Hematopoietic multipotent progenitor cell treated with erythropoietin and hydrocortisone succinate and interleukin-3 and kit ligand, for 4 days (in vitro differentiated cells): ENCODE measurements around the gene ITGA3.

ENCODE experiments used
- DNase-seq: peaks from one replicate; pipeline ENCODE4 v3.0.0-alpha.2; 2015

The ITGA3 gene

DNA sequence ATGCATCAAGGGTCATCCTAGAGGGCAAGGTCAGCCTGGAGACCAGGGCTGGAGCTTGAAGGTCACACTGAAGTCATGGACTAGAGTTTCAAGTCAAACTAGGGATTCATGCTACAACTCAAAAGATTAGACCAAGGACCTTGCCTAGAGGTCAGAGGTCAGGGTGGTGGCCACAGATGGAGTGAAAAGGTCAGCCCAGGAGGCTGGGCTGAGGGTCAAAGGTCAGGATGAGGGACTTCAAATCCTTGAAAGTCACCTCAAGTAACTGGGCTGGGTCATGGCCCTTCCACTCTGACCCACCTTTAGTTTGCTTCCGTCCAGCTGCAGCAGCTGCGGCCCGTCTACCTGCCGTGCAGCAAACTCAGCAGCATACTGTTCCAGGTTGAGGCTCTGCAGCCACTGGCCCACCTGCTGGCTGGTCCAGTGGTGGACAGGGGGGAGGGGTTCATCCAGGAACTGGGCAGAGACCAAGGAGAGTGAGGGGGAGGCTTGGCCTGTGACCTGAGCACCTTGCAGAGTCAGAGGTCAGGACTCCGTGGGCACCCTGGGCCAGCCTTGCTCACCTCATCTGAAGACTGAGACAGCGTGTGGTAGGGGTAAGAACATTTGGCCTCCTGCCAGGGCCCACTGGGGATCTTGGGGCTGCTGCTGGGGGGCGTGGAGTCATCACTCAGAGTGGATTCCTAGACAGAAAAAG lies 57.9 kb downstream of the ITGA3 start:
- DNase-seq: no peak

DNA sequence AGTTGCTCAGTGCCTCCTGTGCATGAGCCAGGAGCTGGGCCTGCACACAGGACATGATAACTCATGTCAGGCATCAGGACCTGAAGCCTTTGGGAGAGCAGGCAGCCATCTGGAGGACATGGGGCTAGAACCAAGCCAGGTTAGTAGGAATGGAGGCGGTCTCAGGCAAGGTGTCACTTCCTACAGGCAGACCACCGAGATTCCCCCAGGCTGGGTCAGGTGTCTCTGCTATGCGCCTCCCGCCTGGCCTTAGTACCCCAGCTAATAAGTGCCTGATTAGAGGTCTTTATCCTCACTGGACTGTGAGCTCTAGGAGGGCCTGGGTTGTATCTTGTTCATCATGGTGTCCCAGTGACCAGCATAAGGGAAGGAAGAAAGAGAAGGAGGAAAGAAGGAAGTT lies 58.5 kb downstream of the ITGA3 start:
- no peak for DNase-seq

DNA sequence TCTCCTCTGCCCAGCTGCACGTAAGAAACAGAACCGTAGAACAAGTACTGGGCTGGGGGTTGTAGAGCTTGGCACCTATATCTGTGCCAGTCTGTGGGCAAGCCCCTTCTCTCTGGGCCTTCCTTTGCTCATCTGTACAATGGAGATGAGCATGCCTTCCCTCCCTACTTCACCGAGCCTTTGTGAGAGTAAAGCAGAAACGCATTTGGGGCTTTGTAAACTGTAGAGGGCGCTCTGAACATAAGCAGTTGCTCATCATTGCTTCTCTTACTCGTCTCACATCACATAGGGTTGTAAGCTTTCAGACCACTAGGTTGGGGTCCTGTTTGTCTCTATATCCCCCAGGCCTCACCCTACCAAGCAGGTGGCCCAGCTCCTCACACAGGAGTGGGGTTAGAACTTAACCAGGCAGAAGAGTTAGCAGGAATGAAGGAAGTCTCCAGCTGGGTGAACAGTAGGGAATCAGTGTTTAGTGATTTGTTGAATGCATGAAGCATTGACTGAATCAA lies 59.0 kb downstream of the ITGA3 start:
- DNase-seq: peak; percentile 93

DNA sequence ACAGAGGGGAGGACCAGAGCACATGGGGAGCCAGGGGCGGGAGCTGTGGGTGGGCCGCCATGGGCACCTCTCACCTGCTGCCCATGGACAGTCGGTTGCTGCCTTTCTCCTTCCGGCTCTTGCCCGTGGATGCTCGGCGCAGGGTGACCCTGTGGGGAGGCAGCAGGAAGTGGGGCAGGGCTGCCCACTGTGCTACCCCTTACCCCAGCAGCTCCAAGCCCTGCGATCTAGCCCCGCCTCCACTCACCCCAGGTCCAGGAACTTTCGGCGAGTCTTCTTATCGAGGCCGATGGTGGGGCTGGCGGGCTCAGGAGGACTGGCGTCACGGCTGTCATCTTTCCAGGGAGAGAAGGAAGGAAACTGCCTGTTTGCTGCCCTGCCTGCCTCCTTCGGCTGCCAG lies 59.8 kb downstream of the ITGA3 start:
- peak; percentile 37 for DNase-seq

DNA sequence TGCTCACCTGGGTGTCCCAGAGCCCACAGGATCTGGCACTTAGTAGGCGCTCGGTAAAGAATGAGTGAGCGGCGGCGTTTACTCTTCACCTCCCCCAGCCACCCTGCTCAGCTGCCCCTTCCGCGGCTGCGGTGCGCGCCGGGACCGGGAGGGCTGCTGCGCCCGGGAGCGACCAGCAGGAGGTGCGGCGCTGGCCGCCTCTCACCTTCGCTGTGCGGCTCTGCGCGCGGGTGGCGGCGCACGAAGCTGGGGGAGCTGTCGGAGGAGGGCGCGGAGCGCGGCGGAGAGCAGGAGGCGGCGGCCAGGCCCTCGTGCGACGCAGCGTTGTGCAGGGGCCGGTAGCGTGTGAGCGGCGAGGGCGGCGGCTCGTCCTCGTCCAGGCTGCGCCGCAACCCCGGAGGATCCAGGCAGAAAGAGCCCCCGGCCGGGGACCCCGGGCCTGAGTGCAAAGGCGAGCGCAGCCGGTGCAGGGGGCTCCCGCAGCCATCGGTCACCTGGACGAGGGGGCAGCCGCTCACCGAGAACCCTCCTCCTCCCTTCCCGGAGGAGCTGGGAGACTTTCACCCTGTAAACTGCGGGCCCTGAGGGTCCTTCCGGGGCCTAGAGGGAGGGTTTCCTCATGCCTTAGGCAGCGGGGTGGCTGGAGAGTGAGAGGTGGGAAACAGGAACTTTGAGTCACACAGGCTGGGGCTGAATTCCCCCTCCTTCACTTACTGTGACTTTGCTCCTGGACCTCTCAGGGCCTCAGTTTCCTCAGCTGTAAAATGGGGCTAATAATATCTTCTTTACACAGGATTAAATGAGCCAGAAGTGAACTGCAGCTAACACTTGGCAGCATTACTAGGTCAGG lies 61.5 kb downstream of the ITGA3 start:
- DNase-seq: peak; percentile 85

DNA sequence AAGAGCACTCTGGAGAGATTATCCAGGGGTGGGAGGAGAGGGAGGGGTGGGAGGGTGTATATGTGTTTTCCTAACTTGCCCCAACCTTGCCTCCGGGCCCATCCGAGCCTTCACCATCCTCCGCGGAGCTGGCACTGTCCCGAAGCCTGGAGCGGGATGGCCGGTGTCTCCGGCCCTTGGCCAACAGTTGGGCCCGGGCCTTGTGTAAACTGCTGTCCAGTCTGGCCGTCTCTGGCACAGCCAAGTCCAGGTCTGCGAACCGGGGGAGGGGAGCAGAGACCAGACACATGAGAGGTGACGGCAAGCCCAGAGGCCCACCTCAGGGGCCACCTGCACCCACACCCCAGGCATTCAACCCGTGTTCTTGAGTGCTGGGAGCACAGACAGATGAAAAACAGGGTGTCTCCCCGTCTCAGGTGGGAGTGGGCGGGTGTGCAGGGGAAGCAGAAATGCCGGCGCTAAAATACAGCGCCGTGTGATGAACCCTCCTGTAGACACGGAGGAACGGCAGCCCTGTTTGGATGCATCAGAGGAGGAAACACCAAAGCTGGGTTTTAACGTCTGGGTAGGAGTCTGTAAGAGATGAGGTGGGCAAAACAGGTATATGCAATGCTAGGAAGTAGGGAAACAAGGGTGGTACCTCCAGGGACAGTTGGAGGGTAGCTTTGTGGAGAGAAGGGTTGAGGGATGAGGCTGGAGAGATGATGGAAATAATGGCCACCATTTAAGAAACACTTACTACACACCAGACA lies 62.3 kb downstream of the ITGA3 start:
- no peak for DNase-seq

DNA sequence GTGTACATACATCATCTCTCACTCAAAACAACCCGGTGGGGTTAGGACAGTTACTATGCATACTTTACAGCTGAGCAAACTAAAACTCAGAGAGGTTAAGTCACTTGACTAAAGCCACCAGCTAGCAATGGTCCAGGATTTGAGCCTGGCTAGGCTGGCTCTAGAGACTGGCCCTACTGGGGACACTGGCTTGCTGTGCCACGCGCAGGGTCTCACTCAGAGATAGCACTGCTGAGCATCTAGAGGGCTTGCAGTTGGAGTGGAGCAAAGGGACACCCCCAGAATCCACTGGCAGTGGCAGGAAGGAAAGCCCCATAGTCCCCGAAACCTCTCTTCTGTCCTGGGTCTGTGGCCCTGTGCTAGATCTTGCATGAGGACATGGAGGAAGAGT lies 62.9 kb downstream of the ITGA3 start:
- DNase-seq: no peak

DNA sequence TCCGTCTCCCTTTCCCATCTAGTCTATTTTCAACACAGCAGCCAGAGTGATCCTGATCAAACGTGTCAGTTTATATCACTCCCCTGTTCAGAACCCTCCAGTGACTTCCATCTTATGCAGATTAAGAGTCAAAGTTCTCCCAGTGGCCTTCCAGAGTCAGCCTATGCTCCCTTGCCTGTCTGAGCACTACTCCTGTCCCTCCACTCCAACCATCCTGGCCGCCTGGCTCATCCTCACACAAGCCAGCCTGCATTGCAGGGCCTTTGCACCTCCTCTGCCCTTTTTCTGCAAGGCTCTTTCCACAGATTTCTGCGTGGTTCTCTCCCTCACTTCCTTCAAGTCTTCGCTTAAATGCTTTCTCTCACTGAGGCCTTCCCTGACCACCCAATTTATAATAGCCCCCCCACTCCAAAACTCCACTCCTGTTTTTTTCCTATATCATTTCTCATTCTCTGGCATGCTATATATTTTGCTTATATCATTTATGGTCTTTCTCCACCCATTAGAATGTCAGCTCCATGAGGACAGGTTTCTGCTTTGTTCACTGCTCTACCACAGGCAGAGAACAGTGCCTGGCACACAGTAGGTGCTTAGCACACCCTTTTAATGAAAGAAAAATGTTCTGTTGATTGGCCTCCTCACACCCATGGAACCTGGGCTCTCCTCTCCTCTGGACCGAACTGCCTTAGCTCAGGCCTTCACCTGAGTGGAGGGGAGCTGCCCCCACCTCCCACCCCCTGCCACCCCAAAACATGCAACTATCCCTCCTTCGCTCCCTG lies 64.8 kb downstream of the ITGA3 start:
- no peak for DNase-seq

DNA sequence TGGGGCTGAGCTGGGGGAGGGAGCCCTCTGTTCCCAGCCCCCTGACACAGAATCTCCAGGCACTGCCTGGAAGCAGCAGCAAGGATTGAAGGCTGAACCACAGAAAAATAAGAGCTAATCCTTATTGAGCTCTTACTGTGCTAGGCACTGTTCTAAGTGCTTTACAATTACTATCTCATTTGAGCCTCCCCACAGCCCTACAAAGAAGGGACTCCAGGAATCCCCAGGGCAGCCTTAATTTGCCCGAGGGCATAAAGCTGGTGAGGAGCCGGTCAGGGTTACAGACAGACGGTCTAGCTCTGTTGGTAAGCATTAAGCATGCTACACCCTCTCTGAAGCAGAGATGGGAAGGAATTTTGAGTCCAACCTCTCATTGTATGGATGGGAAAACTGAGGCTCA lies 67.0 kb downstream of the ITGA3 start:
- DNase-seq: no peak

DNA sequence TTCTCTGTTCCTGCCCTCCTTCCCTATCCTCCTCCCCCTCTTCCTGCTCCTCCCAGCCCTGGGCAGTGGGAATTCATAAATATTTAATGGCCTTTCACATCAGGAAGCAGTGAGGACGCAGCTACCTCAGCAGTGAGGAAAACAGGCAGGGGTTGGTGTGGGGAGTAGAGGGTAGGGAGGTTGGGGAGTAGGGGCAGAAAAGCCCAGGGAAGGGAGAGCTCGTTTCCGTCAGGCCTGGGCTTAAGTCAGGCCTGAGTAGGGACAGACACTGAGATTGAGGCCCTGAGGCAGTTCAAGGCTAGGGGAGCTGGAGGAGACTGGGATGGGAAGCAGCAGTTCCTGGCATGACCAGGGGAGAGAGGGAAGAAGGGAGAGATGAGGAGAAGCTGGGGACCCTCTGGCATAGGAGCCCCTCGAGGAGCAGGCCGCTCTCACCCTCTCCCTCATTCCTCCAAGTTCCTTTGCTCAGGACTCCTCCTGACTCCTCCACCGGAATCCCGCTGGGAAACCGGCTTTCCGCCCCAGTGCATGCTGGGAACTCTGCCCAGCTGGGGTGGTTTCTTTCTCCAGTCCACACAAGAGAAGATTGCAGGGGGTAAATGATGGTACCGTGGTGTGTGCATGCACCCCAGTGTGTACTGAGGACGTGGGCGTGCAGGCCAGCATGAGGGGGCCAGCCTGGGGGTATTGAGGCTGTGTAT lies 67.9 kb downstream of the ITGA3 start:
- no peak for DNase-seq

DNA sequence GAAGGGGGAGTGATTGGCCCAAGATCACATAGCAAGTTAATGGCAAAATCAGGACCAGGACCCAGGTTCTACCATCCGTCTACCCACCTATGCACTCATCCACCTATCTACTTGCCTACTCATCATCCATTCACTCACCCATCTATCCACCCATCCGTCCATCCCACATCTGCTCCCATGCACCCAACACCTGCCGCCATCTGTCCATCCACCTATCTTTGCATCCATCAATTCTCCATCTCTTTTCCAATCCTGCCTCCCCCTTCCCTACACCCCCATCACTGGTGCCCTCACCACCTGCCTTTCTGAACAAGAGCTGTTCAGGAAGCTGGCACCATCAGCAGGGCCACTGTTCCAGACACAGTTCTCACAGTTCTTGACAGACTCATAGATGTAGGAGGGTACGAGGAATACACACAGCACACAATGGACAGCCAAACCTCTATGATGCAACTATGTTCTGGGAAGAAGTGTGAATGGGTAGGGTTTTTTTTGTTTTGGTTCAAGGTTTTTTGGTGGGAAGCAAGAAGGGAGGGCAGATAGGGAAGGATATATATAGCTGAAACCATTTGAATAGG lies 69.6 kb downstream of the ITGA3 start:
- DNase-seq: no peak

DNA sequence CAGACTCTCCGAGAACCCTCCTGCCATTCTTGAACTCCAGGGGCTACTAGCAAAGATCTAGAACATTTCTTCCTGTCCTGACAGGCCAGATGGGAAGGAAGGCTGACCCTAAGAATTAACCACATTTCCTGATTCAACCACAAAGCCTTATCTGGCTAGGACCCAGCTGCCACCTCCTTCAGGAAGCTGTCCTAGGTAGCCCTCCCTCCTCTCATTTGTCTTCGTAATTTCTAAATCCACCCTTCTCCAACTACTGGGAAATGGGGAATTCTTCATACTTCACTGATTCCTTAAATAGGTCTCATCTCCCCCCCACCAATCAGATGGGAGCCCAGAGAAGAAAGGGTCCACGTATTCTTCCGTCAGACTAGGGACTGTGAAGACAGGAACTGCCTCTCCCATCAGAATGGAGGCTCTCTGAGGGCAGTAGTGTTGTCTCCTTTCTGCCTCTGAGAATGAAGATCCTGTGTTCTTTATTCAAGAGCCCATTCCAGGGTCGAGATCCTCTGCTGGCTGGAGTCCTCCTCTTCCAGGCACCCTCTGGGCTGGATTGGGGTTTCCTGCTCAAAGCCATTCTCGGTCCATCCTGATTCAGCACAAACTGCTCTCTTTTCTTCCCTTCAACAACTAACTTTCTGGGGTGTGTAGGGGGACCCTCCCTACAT lies 71.9 kb downstream of the ITGA3 start:
- peak; percentile 90 for DNase-seq

DNA sequence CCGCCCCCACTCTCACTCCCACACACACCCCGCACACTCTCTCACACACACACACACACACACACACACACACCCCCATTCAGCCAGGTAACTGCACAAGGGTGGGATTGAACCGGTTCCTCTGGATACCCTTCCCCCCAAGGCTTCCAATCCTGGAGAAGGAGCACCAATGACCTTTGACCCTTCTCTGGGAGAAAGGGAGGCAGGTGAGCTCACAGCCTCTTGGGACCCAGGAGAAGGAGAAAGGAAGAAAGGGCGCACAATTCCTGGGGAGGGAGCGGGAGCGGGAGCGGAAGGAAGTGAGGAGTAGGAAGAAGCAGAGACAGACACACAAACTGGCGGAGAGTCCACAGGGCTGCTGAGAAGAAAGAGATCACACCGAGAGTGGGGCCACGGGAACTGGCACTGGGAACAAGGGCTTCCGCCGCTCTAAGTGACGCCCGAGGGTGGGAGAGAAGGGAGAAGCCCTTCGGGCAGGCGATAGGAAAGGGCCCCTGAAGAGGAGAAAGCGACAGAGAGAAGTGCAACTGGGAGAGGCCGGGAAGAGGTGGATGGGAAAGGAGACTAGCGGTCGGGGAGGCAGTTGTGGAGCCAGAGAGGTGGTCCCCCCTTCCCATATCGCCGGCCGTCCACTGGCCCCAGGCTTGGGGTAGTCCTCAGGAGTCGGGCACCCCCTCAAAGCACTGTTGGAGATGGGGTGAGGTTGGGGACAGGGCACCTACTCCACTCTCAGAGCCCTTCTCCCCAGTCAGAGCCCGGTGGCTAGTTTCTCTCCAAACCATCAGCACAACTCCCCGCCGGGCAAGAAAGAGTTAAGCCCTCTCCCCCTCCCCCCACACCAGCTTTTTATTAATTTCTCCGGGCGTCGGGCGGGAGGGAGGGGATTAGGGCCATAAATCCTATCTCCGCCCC lies 72.8 kb downstream of the ITGA3 start:
- DNase-seq: no peak

DNA sequence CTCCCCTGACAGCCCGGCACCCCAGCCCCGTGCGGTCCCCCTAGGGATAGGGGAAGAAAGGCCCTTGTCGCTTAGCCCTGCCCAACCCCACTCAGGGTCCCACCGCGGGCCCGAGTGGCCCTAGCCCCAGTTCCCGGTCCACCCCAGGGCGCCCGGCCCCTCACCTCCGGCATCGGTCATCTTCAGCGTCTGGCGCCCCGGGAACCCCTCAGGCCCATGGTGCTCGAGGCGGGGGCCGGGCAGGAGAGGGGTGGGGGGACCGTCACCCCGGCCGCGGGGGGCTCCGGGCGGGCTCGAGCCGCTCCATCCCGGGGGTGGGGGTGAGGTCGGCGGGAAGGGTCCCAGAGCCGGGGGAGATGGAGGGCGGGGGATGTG lies 73.4 kb downstream of the ITGA3 start:
- DNase-seq: no peak

DNA sequence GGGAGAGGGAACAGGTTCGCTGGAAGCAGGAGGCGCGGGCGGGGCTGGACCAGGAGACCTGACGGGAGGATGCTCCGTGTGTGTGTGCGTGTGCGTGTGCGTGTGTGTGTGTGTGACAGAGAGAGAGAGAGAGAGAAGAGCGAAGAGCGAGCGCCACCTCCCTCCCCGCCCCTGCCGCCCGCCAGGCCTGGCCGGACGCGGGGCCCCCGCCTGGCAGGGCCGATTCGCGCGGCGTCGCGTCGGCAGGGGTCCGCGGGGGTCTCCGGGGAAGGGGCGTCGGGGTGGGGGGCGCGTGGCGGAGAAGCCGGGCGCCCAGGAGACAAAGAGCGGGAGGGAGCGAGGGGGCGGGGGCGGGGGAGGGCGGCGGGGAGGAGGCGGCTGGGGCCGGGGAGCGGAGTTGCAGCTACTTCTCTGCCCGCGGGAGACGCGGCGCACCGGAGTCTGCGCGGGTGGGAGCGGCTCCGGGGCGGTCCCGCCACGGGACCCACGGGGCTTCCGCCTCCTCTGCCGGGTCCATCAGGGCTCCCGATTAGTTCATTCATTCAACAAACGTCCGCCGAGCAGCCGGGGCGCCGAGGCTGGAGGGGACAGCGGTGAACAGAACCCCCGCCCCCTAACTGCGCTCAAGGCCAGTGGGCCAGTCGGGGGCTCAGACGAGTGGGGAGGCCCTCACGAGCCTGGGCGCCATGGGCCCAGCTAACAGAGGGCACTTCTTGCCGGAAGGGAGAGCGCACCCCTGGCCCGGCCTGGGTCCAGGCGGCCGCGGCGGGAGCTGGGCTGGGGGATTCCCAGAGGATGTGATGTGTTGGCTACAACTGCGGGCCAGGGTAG lies 74.0 kb downstream of the ITGA3 start, which contains the start of gene SAMD14:
Gene SAMD14 (minus strand): TSS at position 433 of the 831 bp plus-strand sequence. CDS start 5,201 bp downstream, outside the sequence.
- peak; percentile 61 for DNase-seq

DNA sequence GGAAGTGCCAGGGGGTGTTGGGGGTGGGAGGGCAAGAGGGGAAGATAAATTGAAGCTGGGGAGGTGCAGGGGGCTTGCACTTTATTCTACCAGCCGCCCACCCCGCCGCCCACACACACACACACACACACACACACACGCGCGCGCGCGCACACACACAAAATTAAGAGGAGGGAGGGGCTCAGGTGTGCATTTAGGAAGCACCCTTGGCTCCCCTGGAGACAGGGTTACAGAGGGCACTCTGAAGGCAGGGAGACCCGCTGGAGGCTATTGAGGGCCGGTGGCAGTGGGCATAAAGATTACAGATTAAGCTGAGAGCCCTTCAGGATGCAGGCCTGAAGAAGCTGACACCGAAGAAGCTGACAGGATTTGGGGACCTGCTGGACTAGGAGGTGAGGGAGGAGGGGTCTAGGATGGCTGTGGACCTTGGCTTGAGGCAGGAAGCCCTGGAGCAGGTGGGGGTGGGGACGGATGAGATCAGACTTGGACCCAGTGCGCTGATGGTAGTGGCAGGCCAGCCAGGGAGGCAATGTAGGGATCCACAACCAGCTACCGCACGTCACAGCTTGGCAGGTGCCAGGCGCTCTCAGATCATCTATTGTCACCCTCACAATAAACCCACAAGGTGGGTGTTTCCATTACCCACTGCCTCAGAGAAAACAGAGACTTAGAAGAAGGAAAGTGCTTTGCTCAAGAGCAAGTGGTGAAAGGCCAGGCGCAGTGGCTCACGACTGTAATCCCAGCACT lies 74.8 kb downstream of the ITGA3 start:
- no peak for DNase-seq

DNA sequence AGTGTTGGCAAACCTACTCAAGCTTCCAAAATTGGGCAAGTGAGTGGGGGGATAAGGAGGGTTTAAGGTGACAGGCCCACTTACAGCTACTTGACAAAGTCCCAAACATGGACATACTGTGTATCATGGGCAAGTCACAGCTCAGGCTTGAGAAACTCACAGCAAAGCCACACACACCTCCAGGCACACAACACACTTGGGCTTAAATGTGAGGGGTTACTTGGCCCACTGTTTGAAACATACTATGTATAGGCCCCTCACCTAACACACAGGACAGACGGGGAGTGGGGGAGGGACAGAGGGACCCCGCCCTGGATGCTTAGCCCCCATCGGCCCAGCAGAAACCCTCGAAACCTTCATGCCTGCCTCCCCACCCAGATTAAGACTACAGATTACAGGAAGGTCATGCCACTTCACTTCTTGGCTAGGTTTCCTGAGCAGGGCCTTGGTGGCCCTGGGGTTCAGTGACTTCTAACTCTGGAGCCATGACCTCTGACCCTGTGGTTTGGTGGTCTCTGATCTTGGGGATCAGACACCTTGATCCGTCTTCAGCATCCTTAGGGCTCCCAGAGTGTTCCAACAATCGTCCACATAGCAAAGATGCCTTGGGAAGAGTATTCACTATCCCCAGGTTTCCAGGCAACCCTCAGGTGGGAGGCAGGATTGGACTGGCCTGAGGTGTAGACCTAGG lies 76.3 kb downstream of the ITGA3 start:
- no peak for DNase-seq
